ENCODE data around the gene C1QTNF8. TPM values are rescaled to one million over a fixed set of nuclear protein-coding genes. Genes with fewer than 3 reads are reported as not detected.
A peak's percentile ranks its signal among the peaks of the same experiment; 100 is the strongest.
"Not testable (repeated sequence)": the region's sequence is repeated elsewhere in the genome, so short reads cannot be mapped to it uniquely, and the experiment has no call there.

C1QTNF8 gene
- total and polyA plus RNA-seq, 2 experiments from 2014 or later, result not detected

- Histone ChIP-seq H3K9ac (no peak overlapping the region), H3K27ac (no peak overlapping the region), H3F3A (ENCODE audit: insufficient read depth) (no peaks in the 10 kb centered on the region), H2AFZ (no peak overlapping the region), H3K36me3 (ENCODE audit: low read depth) (no peaks in the 10 kb centered on the region), H3K79me2 (ENCODE audit: insufficient read depth) (no peaks in the 10 kb centered on the region), H4K20me1 (ENCODE audit: insufficient read depth) (no peaks in the 10 kb centered on the region), H3K4me2 (ENCODE audit: unreplicated experiment) (no peak overlapping the region), H3K27me3 (replicated peaks; ENCODE audit: insufficient read depth) (no peaks in the 10 kb centered on the region), H3K9me3 (ENCODE audit: low read depth) (no peaks in the 10 kb centered on the region), H3K4me3 (no peak overlapping the region), H3K9me2 (ENCODE audit: insufficient read depth) (no peaks in the 10 kb centered on the region), H3K4me1 (ENCODE audit: insufficient read depth) (no peaks in the 10 kb centered on the region)
- in situ Hi-C loops (cut with MboI), result no loop called here
- no peak for DNase-seq
- 21 to 25% methylated on average over 25 to 38 of the region's 38 CpGs for WGBS, 2 experiments (ENCODE audit: low coverage in 1 of 2, low lambda C conversion rate in 2 of 2, missing lambda C conversion rate in 2 of 2)
- TF ChIP-seq EZH2phosphoT487 (IDR thresholded peaks at IDR 0.05; ENCODE audit: insufficient read depth, low read depth), result no peak
These were observed 6.0 kb downstream of the C1QTNF8 start for GRCh38 chr16:1089822-1090619.

- Histone ChIP-seq H3K9ac (no peak overlapping the region), H3F3A (ENCODE audit: insufficient read depth) (no peaks in the 10 kb centered on the region), H3K27me3 (replicated peaks; ENCODE audit: insufficient read depth) (no peaks in the 10 kb centered on the region), H3K4me2 (ENCODE audit: unreplicated experiment) (no peak overlapping the region), H3K9me2 (ENCODE audit: insufficient read depth) (no peaks in the 10 kb centered on the region), H3K36me3 (ENCODE audit: low read depth) (no peaks in the 10 kb centered on the region), H4K20me1 (ENCODE audit: insufficient read depth) (no peaks in the 10 kb centered on the region), H3K27ac (no peak overlapping the region), H3K4me3 (no peak overlapping the region), H3K4me1 (ENCODE audit: insufficient read depth) (no peaks in the 10 kb centered on the region), H3K79me2 (ENCODE audit: insufficient read depth) (no peaks in the 10 kb centered on the region), H2AFZ (no peak overlapping the region), H3K9me3 (ENCODE audit: low read depth) (no peaks in the 10 kb centered on the region)
- no peak for TF ChIP-seq EZH2phosphoT487 (IDR thresholded peaks at IDR 0.05; ENCODE audit: insufficient read depth, low read depth)
- in situ Hi-C loops (cut with MboI), result no loop called here
- 18 to 23% methylated on average over 14 to 17 of the region's 17 CpGs for WGBS, 2 experiments (ENCODE audit: low coverage in 1 of 2, low lambda C conversion rate in 2 of 2, missing lambda C conversion rate in 2 of 2)
- DNase-seq, result peak; percentile 31
These were observed 6.6 kb downstream of the C1QTNF8 start for GRCh38 chr16:1089439-1089821.

GRCh38 chr16:1088295-1089170 lies 7.5 kb downstream of the C1QTNF8 start:
- Histone ChIP-seq H3K4me1 (ENCODE audit: insufficient read depth) (no peaks in the 10 kb centered on the region), H4K20me1 (ENCODE audit: insufficient read depth) (no peaks in the 10 kb centered on the region), H2AFZ (no peak overlapping the region), H3K9ac (no peak overlapping the region), H3K4me3 (no peak overlapping the region), H3K9me2 (ENCODE audit: insufficient read depth) (no peaks in the 10 kb centered on the region), H3K36me3 (ENCODE audit: low read depth) (no peaks in the 10 kb centered on the region), H3K27ac (no peak overlapping the region), H3K4me2 (ENCODE audit: unreplicated experiment) (no peak overlapping the region), H3K79me2 (ENCODE audit: insufficient read depth) (no peaks in the 10 kb centered on the region), H3F3A (ENCODE audit: insufficient read depth) (no peaks in the 10 kb centered on the region), H3K9me3 (ENCODE audit: low read depth) (no peaks in the 10 kb centered on the region), H3K27me3 (replicated peaks; ENCODE audit: insufficient read depth) (no peaks in the 10 kb centered on the region)
- DNase-seq, result no peak
- 65% methylated on average over 38 to 40 of the region's 40 CpGs for WGBS, 2 experiments (ENCODE audit: low coverage in 1 of 2, low lambda C conversion rate in 2 of 2, missing lambda C conversion rate in 2 of 2)
- in situ Hi-C loops (cut with MboI), result no loop called here
- no peak for TF ChIP-seq EZH2phosphoT487 (IDR thresholded peaks at IDR 0.05; ENCODE audit: insufficient read depth, low read depth)
- no peak for TF ChIP-seq EZH2 (IDR thresholded peaks at IDR 0.05; ENCODE audit: insufficient read depth, poor library complexity, severe bottlenecking)

- in situ Hi-C loops (cut with MboI); H3K4me1 ChIP-seq (ENCODE audit: insufficient read depth); H4K20me1 ChIP-seq (ENCODE audit: insufficient read depth); H2AFZ ChIP-seq; H3K4me3 ChIP-seq; H3K9ac ChIP-seq; H3K4me2 ChIP-seq (ENCODE audit: unreplicated experiment); H3K79me2 ChIP-seq (ENCODE audit: insufficient read depth); H3K27ac ChIP-seq; H3F3A ChIP-seq (ENCODE audit: insufficient read depth); H3K36me3 ChIP-seq (ENCODE audit: low read depth); H3K27me3 ChIP-seq (replicated peaks; ENCODE audit: insufficient read depth); DNase-seq; H3K9me3 ChIP-seq (ENCODE audit: low read depth); H3K9me2 ChIP-seq (ENCODE audit: insufficient read depth): not testable (repeated sequence)
- 44 to 62% methylated on average over 10 of the region's 10 CpGs for WGBS, 2 experiments (ENCODE audit: low coverage in 1 of 2, low lambda C conversion rate in 2 of 2, missing lambda C conversion rate in 2 of 2)
These were observed 9.6 kb downstream of the C1QTNF8 start for GRCh38 chr16:1086443-1086842.

Measured in GM23248 (cell line).